Suprapubic skin (tissue), 4 donors: Measurements from ENCODE around the gene TEKT3. TPM values are rescaled to one million over a fixed set of nuclear protein-coding genes. Genes with fewer than 3 reads are reported as not detected.

Source experiments
- DNase-seq, 2 donors: peaks; one replicate each; pipeline ENCODE4 v3.0.0-alpha.2; 2019; ENCODE audit warnings: low spot score in 2 of 2
- H3K27ac ChIP-seq: fragments of 200-600 bp; sonication (generic); one replicate; pipeline ENCODE4 v1.5.1; 2019
- H3K27me3 ChIP-seq: fragments of 200-600 bp; sonication (generic); one replicate; pipeline ENCODE4 v1.5.1; 2019
- H3K36me3 ChIP-seq: fragments of 200-600 bp; sonication (generic); one replicate; pipeline ENCODE4 v1.5.1; 2019
- H3K4me1 ChIP-seq: fragments of 200-600 bp; sonication (generic); one replicate; pipeline ENCODE4 v1.5.1; 2019
- H3K4me3 ChIP-seq: fragments of 200-600 bp; sonication (generic); one replicate; pipeline ENCODE4 v1.5.1; 2019; ENCODE audit warnings: mild to moderate bottlenecking
- H3K9me3 ChIP-seq: fragments of 200-600 bp; sonication (generic); one replicate; pipeline ENCODE4 v1.5.1; 2019
- EP300 ChIP-seq: sonication (generic); formaldehyde crosslinking; IDR thresholded peaks from one replicate; pipeline ENCODE4 v1.6.1; 2017; ENCODE audit warnings: antibody characterized with exemption
- POLR2A ChIP-seq, 2 donors: fragments of 450-650 bp; IDR thresholded peaks; one replicate each; pipeline ENCODE4 v1.6.1; 2017; ENCODE audit warnings: antibody characterized with exemption in 2 of 2, mild to moderate bottlenecking in 2 of 2, moderate library complexity in 2 of 2
- POLR2AphosphoS5 ChIP-seq, 3 donors: sonication (generic); formaldehyde crosslinking; IDR thresholded peaks; one replicate each; pipeline ENCODE4 v1.6.1; 2017; ENCODE audit warnings: antibody characterized with exemption in 3 of 3
- WGBS: methylation state at CpG from one replicate; pipeline ENCODE4 v1.1.5; 2018; 5-methylcytosine and 5-hydroxymethylcytosine counted together
- total RNA-seq, 4 donors: library from RNA; depleted of rRNA; stranded (reverse); fragments of >200 nt; gene quantifications; one replicate each; pipeline ENCODE4 v1.1.0, GENCODE V29; 2016
- TF ChIP-seq, protein P1 (sequence below), 2 donors: fragments of 200-600 bp in 1 of 2; fragments of 450-650 bp in 1 of 2; sonication (generic) in 1 of 2; IDR thresholded peaks; one replicate each; pipeline ENCODE4 v1.5.1; 2016 to 2019; ENCODE audit warnings: antibody characterized with exemption in 2 of 2, mild to moderate bottlenecking in 1 of 2, moderate library complexity in 1 of 2

TEKT3 gene
- total RNA-seq, 4 donors from 2014 or later: not detected

DNA sequence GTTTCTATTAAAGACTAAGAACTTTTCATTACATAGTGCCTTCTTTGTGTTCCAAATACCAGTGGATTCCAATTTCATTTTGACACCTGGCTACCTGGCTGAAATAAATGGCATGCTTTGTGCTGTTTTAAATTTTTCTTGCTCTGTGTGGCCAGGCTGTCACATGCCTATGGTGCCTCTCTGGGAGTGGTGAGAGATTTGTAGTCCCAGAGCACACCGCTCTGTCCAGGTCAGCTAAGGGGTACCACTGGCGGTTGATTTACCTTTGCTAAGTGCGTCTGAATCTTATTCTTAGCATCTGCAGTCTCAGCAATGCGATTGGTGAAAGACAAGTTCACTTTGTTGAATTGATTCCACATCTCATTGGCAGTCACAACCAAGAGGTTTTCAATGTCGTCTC lies 29.4 kb downstream of the TEKT3 start:
- H3K27me3 ChIP-seq: no peaks in the 10 kb centered on the region
- no peaks in the 10 kb centered on the region for H3K4me1 ChIP-seq
- H3K9me3 ChIP-seq: no peaks in the 10 kb centered on the region
- H3K27ac ChIP-seq: no peak overlapping the region
- DNase-seq: no peak
- TF ChIP-seq EP300 (no peak), POLR2AphosphoS5 (IDR thresholded peaks at IDR 0.05) (no peak), POLR2A (IDR thresholded peaks at IDR 0.05) (no peak)
- 76% methylated on average over 5 of the region's 5 CpGs for WGBS
- no peaks in the 10 kb centered on the region for H3K36me3 ChIP-seq
- no peak overlapping the region for H3K4me3 ChIP-seq

DNA sequence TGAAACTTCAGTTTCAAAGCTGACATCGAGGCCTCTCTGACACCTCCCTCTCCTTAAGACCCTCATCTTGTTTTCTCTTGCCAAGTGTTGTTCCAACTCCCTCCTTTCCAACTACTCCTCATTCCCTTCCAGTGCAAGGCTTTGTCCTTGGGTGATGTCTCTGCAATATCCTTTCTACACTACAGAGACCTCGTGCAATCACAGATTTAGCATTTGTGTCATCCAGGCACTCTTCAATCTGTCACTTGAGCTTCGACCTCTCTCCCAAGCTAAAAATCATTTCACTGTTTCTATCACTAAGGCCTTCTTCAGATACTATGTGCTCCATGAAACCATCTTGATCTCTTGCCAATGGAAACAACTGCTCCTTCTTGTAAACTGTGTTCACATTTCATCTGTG lies 31.6 kb downstream of the TEKT3 start:
- Histone ChIP-seq H3K4me1 (no peaks in the 10 kb centered on the region), H3K36me3 (no peaks in the 10 kb centered on the region), H3K27me3 (no peaks in the 10 kb centered on the region), H3K4me3 (no peak overlapping the region), H3K27ac (no peak overlapping the region), H3K9me3 (no peaks in the 10 kb centered on the region)
- TF ChIP-seq, protein P1, sequence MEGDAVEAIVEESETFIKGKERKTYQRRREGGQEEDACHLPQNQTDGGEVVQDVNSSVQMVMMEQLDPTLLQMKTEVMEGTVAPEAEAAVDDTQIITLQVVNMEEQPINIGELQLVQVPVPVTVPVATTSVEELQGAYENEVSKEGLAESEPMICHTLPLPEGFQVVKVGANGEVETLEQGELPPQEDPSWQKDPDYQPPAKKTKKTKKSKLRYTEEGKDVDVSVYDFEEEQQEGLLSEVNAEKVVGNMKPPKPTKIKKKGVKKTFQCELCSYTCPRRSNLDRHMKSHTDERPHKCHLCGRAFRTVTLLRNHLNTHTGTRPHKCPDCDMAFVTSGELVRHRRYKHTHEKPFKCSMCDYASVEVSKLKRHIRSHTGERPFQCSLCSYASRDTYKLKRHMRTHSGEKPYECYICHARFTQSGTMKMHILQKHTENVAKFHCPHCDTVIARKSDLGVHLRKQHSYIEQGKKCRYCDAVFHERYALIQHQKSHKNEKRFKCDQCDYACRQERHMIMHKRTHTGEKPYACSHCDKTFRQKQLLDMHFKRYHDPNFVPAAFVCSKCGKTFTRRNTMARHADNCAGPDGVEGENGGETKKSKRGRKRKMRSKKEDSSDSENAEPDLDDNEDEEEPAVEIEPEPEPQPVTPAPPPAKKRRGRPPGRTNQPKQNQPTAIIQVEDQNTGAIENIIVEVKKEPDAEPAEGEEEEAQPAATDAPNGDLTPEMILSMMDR (IDR thresholded peaks at IDR 0.05): no peak
- TF ChIP-seq EP300 (no peak), POLR2A (IDR thresholded peaks at IDR 0.05) (no peak), POLR2AphosphoS5 (IDR thresholded peaks at IDR 0.05) (no peak)
- 89% methylated on average over 3 of the region's 3 CpGs for WGBS
- DNase-seq: no peak

DNA sequence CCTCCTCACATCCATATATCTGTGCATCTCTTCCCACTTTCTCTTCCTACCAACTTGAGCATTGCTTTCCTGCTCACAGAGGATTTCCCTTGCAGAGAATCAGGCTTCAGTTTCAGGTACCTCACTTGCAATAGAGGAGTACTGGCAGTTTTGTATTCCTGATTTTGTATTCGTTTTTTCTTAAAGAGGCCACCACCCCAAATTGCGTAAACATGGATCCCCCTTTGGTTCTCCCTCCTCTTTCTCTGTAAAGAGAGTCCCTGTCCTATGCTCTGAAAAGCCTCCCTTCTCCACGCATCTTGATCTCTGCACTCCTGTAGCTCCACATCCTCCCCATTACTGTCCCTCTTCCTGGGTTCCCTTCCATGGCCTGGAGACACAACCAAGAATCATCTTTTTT lies 32.2 kb downstream of the TEKT3 start:
- Histone ChIP-seq H3K9me3 (no peaks in the 10 kb centered on the region), H3K4me3 (no peak overlapping the region), H3K27ac (no peak overlapping the region), H3K27me3 (no peaks in the 10 kb centered on the region), H3K4me1 (no peaks in the 10 kb centered on the region), H3K36me3 (no peaks in the 10 kb centered on the region)
- no peak for TF ChIP-seq EP300
- TF ChIP-seq, protein P1 (IDR thresholded peaks at IDR 0.05): no peak
- no peak for TF ChIP-seq POLR2A (IDR thresholded peaks at IDR 0.05)
- no peak for TF ChIP-seq POLR2AphosphoS5 (IDR thresholded peaks at IDR 0.05)
- WGBS: 88% methylated on average over 3 of the region's 3 CpGs
- no peak for DNase-seq

DNA sequence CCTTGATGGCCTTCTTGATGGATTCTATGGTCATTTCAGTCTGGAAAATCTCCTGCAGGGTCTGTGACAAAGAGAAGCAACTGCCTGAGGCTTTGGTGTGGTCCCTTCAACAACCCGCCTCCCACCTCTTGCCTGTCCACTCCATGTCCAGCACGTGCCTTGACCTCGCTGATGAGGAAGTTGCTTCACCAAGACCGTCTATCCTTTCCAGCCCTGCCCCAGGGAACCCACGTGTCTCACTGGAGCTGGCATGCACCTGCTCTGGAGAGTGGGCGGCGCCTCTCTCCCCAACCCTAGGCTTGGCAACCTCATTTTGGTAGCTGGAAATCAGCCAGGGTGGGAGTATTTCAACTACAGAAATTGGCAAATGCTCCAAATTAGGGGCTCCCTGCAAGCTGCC lies 32.6 kb downstream of the TEKT3 start:
- Histone ChIP-seq H3K4me3 (no peak overlapping the region), H3K36me3 (no peaks in the 10 kb centered on the region), H3K27me3 (no peaks in the 10 kb centered on the region), H3K4me1 (no peaks in the 10 kb centered on the region), H3K27ac (no peak overlapping the region), H3K9me3 (no peaks in the 10 kb centered on the region)
- TF ChIP-seq POLR2AphosphoS5 (IDR thresholded peaks at IDR 0.05) (no peak), EP300 (no peak), POLR2A (IDR thresholded peaks at IDR 0.05) (no peak)
- TF ChIP-seq, protein P1 (IDR thresholded peaks at IDR 0.05): no peak
- no peak for DNase-seq
- WGBS: 81% methylated on average over 7 of the region's 7 CpGs

DNA sequence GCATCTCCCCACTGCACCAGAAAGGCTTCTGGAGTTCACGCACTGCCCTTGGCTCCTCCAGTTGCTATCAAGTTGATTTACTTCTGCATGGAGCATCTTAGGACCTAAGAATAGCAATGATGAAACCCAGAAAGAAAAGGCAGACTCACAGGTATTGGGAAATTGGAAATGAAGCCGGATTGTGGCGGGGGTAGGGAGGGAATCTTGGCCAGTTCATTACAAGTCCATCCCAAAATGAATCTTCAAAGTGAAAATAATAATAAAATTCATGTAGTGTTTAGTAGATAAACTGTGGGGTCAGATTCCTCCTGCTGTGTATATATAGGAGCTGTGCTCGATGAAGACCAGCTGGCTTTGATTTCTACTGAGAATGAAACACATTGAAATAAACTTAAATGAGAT lies 33.7 kb downstream of the TEKT3 start:
- no peak for DNase-seq
- Histone ChIP-seq H3K4me3 (no peak overlapping the region), H3K4me1 (no peaks in the 10 kb centered on the region), H3K27me3 (no peaks in the 10 kb centered on the region), H3K36me3 (no peaks in the 10 kb centered on the region), H3K9me3 (no peaks in the 10 kb centered on the region), H3K27ac (no peak overlapping the region)
- TF ChIP-seq EP300 (no peak), POLR2AphosphoS5 (IDR thresholded peaks at IDR 0.05) (no peak), POLR2A (IDR thresholded peaks at IDR 0.05) (no peak)
- TF ChIP-seq, protein P1 (IDR thresholded peaks at IDR 0.05): no peak
- 63% methylated on average over 4 of the region's 4 CpGs for WGBS

DNA sequence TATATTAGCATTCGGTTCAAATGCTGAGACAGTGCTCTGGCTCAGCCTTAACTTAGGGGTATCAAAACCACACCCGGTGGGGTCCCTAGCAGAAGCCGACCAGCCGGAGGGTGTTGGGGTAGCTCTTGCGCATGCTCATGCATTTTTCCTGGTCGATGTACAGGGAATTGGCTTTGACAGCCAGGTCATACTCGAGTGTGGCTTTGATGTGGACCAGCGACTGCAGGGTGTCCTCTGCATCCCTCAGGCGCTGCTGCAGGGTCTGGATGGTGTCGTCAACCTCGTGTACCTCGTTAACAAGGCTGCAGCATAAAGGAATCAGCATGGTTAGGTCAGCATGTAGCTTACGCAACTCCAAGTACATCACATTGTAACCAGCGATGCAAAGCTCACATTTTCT lies 37.5 kb downstream of the TEKT3 start:
- no peaks in the 10 kb centered on the region for H3K36me3 ChIP-seq
- H3K27me3 ChIP-seq: no peaks in the 10 kb centered on the region
- DNase-seq: no peak
- no peak for TF ChIP-seq POLR2A (IDR thresholded peaks at IDR 0.05)
- TF ChIP-seq, protein P1 (IDR thresholded peaks at IDR 0.05): no peak
- TF ChIP-seq EP300: no peak
- TF ChIP-seq POLR2AphosphoS5 (IDR thresholded peaks at IDR 0.05): no peak
- H3K4me1 ChIP-seq: no peaks in the 10 kb centered on the region
- H3K27ac ChIP-seq: no peak overlapping the region
- 91% methylated on average over 14 of the region's 14 CpGs for WGBS
- H3K4me3 ChIP-seq: no peak overlapping the region
- no peaks in the 10 kb centered on the region for H3K9me3 ChIP-seq
